Measurements from ENCODE around the gene LEO1.

The LEO1 gene

DNA sequence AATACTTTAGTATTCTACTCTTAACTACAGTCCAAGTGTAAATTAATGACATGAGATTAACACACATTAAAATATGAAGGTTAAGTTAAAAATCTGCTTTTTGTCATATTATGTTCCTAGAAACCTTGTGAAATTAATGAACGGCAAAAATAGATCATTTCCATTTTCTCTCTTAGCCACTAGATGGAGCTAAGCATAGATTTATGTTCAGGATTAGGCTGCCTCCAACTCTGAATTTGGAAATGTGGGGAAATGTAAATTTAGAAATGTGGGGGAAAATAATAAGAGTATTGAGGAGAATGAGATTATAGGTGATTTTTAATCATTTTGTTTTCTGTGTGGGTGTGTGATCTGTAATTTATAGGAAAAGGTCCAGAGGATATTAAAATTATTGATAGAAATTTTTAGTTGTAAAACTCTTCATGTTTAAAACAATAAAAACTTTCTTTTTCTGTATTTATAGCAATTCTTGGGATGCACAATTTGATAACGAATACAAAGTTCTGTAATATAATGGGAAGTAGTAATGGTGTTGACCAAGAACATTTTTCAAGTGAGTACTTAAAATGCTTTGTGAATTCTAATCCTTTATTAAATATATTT lies 82.9 kb downstream of the LEO1 start:
- Histone ChIP-seq H3K36me3 (ENCODE audit: insufficient read depth, low read length) (peaks cover 37% of the 10 kb centered on the region), H3K9me3 (ENCODE audit: insufficient read depth, low read length, severe bottlenecking) (peaks cover 6% of the 10 kb centered on the region), H3K4me3 (ENCODE audit: low read depth in 1 of 2, low read length in 2 of 2) (no peak overlapping the region), H4K20me1 (ENCODE audit: insufficient read depth, low read length) (no peaks in the 10 kb centered on the region), H3K4me2 (ENCODE audit: insufficient read depth, low read length) (no peak overlapping the region), H3K79me2 (ENCODE audit: insufficient read depth, low read length) (no peaks in the 10 kb centered on the region), H3K27me3 (ENCODE audit: insufficient read depth, low read length, poor library complexity) (no peaks in the 10 kb centered on the region), H3K4me1 (ENCODE audit: insufficient read depth, low read length) (no peaks in the 10 kb centered on the region), H3K9ac (ENCODE audit: low read depth, low read length) (no peak overlapping the region), H3K27ac (ENCODE audit: low read length) (no peak overlapping the region), H2AFZ (ENCODE audit: low read depth, low read length) (no peak overlapping the region)
- no peak for DNase-seq
- ATAC-seq (ENCODE audit: insufficient read depth, low read depth): 0 out of 3 replicates have a peak, but pooled peaks have one; percentile 45
- TF ChIP-seq, protein P1, sequence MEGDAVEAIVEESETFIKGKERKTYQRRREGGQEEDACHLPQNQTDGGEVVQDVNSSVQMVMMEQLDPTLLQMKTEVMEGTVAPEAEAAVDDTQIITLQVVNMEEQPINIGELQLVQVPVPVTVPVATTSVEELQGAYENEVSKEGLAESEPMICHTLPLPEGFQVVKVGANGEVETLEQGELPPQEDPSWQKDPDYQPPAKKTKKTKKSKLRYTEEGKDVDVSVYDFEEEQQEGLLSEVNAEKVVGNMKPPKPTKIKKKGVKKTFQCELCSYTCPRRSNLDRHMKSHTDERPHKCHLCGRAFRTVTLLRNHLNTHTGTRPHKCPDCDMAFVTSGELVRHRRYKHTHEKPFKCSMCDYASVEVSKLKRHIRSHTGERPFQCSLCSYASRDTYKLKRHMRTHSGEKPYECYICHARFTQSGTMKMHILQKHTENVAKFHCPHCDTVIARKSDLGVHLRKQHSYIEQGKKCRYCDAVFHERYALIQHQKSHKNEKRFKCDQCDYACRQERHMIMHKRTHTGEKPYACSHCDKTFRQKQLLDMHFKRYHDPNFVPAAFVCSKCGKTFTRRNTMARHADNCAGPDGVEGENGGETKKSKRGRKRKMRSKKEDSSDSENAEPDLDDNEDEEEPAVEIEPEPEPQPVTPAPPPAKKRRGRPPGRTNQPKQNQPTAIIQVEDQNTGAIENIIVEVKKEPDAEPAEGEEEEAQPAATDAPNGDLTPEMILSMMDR (IDR thresholded peaks at IDR 0.05; ENCODE audit: borderline replicate concordance, extremely low read depth, low read length, poor library complexity, severe bottlenecking): peak; percentile 80
- no peak for TF ChIP-seq EZH2 (IDR thresholded peaks at IDR 0.05; ENCODE audit: borderline replicate concordance, low read depth, low read length, severe bottlenecking)
